Left lung (tissue), 10 donors: ENCODE measurements around the gene GALNS. TPM values are rescaled to one million over a fixed set of nuclear protein-coding genes. Genes with fewer than 3 reads are reported as not detected.

Experiments used
- ATAC-seq: fragments of 200-7000 bp; cut with Tn5 transposase; one replicate; pipeline ENCODE4 v1.9.1; 2020; ENCODE audit warnings: moderate library complexity
- DNase-seq, 4 donors: peaks; one replicate each; pipeline ENCODE4 v3.0.0-alpha.2; 2013 to 2020
- H3K27ac ChIP-seq, 2 donors: fragments of 200-600 bp; sonication (generic) in 1 of 2; one replicate each; pipeline versions ENCODE4 v1.5.0 to v1.8.0; 2020 to 2021
- H3K27me3 ChIP-seq, 2 donors: fragments of 200-600 bp; sonication (generic) in 1 of 2; one replicate each; pipeline versions ENCODE4 v1.5.0 to v1.8.0; 2020 to 2021
- H3K36me3 ChIP-seq, 2 donors: fragments of 200-600 bp; sonication (generic) in 1 of 2; one replicate each; pipeline versions ENCODE4 v1.5.0 to v1.8.0; 2020 to 2021
- H3K4me1 ChIP-seq, 2 donors: fragments of 200-600 bp; one replicate each; pipeline ENCODE4 v1.8.0; 2021
- H3K4me3 ChIP-seq, 2 donors: fragments of 200-600 bp; sonication (generic) in 1 of 2; one replicate each; pipeline versions ENCODE4 v1.5.0 to v1.8.0; 2020 to 2021; ENCODE audit warnings: mild to moderate bottlenecking in 1 of 2
- H3K9me3 ChIP-seq, 2 donors: fragments of 200-600 bp; sonication (generic) in 1 of 2; one replicate each; pipeline versions ENCODE4 v1.5.0 to v1.8.0; 2020 to 2021
- intact Hi-C, 2 donors: fragments of 100-400 bp; cut with DNase I; formaldehyde crosslinking; loops; one replicate each; pipeline versions ENCODE4 v1.11.2 to v1.14.2; 2022
- polyA plus RNA-seq, 6 donors: library from polyadenylated mRNA; unstranded; fragments of 120-200 nt; gene quantifications; one replicate each; pipeline ENCODE4 v1.2.1, GENCODE V29; 2013; ENCODE audit not compliant: insufficient read length in 6 of 6
- total RNA-seq, 2 donors: library from RNA; stranded (reverse); fragmentation: NEBNext Ultra II Directional; extraction: Animal tissue kit (Norgen Biotek cat#: 25700); gene quantifications; one replicate each; pipeline ENCODE4 v1.2.1, GENCODE V29; 2021
- TF ChIP-seq, protein P1 (sequence below), 2 donors: fragments of 200-600 bp; sonication (generic) in 1 of 2; IDR thresholded peaks; one replicate each; pipeline versions ENCODE4 v1.5.0 to v1.8.0; 2021; ENCODE audit warnings: antibody characterized with exemption in 2 of 2
- donor health status: DM: no; HTN: yes; CAD: no.
- donor health status: DM: no; HTN: no; CAD: no.

Gene GALNS
- total and polyA plus RNA-seq, 8 donors: 23.8 to 46.5 (median 31.9) TPM

DNA sequence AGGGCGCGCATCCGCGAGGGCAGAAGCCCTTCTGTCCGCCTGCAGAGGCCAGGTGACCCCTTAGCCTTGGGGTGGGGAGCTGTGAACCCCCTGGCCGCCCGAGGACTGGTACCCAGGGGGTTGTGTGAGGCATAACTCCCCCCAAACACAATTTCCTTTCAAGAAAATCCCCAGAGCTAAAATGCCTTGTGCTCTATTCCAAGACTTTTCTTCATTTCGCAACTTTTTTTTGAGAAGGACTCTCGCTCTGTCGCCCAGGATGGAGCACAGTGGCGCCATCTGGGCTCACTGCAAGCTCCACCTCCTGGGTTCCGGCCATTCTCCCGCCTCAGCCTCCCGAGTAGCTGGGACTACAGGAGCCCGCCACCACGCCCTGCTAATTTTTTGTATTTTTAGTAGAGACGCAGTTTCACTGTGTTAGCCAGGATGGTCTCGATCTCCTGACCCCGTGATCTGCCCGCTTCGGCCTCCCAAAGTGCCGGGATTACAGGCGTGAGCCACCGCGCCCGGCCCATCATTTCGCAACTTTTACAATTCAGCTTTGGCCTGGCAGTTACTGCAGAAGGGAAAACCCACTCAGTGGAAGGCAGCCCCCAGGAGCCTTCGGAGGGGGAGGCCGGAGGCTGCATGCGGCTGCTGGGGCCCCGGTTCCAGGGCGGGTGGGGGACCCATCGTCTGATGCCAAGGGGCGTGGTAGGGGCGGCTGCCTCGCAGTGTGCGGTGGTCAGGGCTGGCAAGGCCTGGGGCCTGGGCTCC lies 44.1 kb downstream of the GALNS start:
- H3K9me3 ChIP-seq: no peaks in the 10 kb centered on the region
- no peaks in the 10 kb centered on the region for H3K27me3 ChIP-seq
- peaks cover 11 to 36% of the 10 kb centered on the region in 2 donors for H3K4me1 ChIP-seq
- TF ChIP-seq, protein P1, sequence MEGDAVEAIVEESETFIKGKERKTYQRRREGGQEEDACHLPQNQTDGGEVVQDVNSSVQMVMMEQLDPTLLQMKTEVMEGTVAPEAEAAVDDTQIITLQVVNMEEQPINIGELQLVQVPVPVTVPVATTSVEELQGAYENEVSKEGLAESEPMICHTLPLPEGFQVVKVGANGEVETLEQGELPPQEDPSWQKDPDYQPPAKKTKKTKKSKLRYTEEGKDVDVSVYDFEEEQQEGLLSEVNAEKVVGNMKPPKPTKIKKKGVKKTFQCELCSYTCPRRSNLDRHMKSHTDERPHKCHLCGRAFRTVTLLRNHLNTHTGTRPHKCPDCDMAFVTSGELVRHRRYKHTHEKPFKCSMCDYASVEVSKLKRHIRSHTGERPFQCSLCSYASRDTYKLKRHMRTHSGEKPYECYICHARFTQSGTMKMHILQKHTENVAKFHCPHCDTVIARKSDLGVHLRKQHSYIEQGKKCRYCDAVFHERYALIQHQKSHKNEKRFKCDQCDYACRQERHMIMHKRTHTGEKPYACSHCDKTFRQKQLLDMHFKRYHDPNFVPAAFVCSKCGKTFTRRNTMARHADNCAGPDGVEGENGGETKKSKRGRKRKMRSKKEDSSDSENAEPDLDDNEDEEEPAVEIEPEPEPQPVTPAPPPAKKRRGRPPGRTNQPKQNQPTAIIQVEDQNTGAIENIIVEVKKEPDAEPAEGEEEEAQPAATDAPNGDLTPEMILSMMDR (IDR thresholded peaks at IDR 0.05): no peak
- peak; percentile 3 for ATAC-seq
- H3K27ac ChIP-seq: peak overlapping the region; percentile 88 to 94
- peak overlapping the region; percentile 82 to 91 for H3K4me3 ChIP-seq
- DNase-seq: peak in 2 of 4 donors; percentile 61 to 83
- intact Hi-C loops: no loop called here
- H3K36me3 ChIP-seq: peaks cover 0 to 38% of the 10 kb centered on the region in 2 donors

- ATAC-seq: peak; percentile 92
- no peaks in the 10 kb centered on the region for H3K9me3 ChIP-seq
- intact Hi-C loops: no loop called here
- H3K4me1 ChIP-seq: peaks cover 11 to 36% of the 10 kb centered on the region in 2 donors
- H3K27me3 ChIP-seq: no peaks in the 10 kb centered on the region
- peak; percentile 90 to 99 (median 96) for DNase-seq
- H3K27ac ChIP-seq: peak within 1 kb of the TSS; percentile 88 to 94
- H3K4me3 ChIP-seq: peak within 1 kb of the TSS; percentile 82 to 91
- TF ChIP-seq, protein P1 (IDR thresholded peaks at IDR 0.05): peak in 1 of 2 donors; percentile 38
- H3K36me3 ChIP-seq: peaks cover 0 to 36% of the 10 kb centered on the region in 2 donors
Measured at GRCh38 chr16:88811769-88812512, 44.8 kb downstream of the GALNS start, which contains the start of gene APRT. TSS of gene APRT (minus strand) at chr16:88811928. CDS start at chr16:88811899, 29 bp downstream.

DNA sequence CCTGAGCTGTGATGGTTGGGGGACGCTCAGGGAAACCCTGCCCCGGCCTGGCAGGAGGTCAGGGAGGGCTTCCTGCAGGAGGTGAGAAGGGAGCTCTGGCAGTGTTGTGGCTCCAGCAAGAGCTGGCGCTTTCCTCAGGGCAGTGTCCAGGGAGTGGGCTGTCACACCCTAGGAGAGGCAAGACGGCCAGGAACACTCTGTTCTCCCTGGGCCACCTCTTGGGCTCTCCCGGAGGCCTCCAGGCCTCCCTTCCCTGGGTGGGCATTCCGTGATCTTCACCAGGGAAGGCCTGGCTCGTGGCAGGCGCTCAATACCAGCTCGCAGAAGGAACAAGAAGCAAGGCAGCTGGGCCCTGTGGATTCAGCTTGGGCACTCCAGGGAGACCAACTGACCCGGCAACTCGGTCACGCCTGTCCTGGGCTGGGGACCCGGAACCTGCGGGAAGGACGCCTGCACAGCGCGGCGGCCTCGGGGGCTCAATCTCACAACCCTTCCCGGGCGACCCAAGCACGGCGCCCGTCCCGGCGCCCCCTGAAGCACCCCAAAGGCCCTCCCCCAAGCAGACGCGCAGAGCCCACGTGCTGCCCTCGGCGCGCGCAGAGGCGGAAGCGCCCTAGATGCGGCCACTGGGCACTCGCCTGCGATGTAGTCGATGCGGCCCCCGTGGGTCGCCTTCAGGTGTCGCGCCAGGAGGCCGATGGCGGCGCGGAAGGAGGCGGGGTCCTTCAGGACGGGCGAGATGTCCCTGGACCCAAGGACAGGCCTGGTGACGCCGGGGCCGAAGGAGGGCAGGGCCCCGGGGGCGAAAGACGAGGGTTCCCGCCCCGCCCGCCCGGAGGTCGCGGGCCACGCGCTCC lies 45.6 kb downstream of the GALNS start:
- Histone ChIP-seq H3K27ac (peak overlapping the region; percentile 88 to 94), H3K4me3 (peak overlapping the region; percentile 82 to 91), H3K36me3 (peaks cover 0 to 32% of the 10 kb centered on the region in 2 donors), H3K9me3 (no peaks in the 10 kb centered on the region), H3K4me1 (peaks cover 11 to 36% of the 10 kb centered on the region in 2 donors), H3K27me3 (no peaks in the 10 kb centered on the region)
- peak; percentile 83 to 91 (median 87) for DNase-seq
- TF ChIP-seq, protein P1 (IDR thresholded peaks at IDR 0.05): no peak
- intact Hi-C loops: no loop called here
- peak; percentile 82 for ATAC-seq

DNA sequence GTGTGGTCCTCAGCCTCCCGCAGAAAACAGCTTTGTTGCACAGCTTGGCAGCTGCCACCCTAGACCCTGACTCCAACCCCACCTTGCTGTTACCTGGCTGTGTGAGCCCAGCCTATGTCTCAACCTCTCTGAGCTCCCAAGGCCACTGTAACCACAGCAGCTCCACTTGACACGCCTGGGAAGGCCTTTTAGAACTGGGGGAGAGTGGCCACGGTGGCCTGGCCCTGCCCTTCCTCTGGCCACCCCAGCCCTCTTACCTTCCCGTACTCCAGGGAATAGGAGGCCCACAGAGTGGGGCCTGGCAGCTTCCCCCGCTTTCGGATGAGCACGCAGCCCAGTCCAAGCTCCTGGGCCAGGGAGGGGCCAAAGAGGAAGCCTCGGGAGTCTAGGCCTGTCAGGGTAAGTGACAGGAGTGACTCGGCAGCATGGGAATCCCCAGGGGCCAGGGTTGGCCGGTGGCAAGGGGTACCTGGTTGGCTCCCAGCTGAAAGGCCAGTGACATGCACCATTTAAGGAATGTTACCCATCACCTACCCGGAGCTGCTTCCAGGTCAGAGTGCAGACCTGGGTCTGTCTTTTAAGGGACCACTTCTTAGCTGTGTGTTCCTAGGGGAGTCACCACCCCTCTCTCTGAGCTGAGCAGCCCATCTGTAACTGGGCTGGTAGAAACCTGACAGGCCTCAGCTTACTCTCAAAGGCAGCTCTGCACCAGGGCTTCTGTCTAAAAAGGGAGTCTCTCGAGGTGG lies 46.4 kb downstream of the GALNS start:
- peak overlapping the region; percentile 82 to 91 for H3K4me3 ChIP-seq
- TF ChIP-seq, protein P1 (IDR thresholded peaks at IDR 0.05): no peak
- no peaks in the 10 kb centered on the region for H3K27me3 ChIP-seq
- peaks cover 0 to 32% of the 10 kb centered on the region in 2 donors for H3K36me3 ChIP-seq
- no peaks in the 10 kb centered on the region for H3K9me3 ChIP-seq
- peak overlapping the region; percentile 88 to 94 for H3K27ac ChIP-seq
- DNase-seq: peak in 1 of 4 donors; percentile 79
- no peak for ATAC-seq
- intact Hi-C loops: no loop called here
- H3K4me1 ChIP-seq: peaks cover 11 to 39% of the 10 kb centered on the region in 2 donors
